Stimulated activated CD4-positive, alpha-beta T cell treated with anti-CD3 and anti-CD28 coated beads, Interleukin-12 subunit alpha, Interleukin-12 subunit beta, amount 100 ng/mL, for 24 hours (primary cell): ENCODE results near the gene DPYD.
"Not testable (repeated sequence)": the region's sequence is repeated elsewhere in the genome, so short reads cannot be mapped to it uniquely, and the experiment has no call there.

Experiments
- DNase-seq, 2 experiments: peaks; one replicate each; pipeline ENCODE4 v3.0.0-alpha.2; 2020; ENCODE audit warnings: low read depth in 2 of 2

DPYD gene

DNA sequence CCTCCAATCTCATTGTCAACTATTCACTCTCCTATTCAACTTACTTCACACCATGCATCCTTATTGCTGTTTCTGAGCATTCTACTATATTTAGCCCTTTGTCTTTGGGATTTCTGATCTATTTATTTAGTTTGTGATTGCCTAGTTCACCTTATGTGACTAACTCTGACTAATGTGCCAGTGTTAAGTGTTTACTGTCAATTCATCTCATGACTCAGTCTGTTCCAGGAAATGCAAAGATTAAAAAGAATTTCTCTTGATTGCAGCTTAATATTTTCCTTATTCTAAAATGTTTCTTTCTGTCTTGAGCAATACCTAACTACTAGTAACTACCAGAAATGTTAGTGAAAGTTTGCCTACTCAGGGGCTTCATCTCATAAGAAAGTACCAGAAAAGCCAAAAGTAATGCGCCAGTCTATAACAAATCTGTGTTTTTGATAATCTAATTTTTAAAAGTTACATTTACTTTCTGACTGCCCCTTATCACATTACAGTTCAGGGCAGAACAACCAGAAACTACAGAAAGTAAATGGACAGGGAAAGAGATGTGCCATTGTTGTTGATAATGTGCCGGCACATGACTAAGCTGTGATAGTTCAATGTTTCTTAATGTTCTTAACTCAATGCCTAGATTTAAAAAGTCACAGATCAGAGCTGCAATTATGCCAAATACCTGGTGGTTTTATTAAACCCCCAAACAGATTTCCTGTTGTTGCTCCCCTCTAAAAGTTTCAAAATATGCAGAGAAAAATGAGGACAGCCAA lies 642.8 kb downstream of the DPYD start:
- DNase-seq, result no peak

DNA sequence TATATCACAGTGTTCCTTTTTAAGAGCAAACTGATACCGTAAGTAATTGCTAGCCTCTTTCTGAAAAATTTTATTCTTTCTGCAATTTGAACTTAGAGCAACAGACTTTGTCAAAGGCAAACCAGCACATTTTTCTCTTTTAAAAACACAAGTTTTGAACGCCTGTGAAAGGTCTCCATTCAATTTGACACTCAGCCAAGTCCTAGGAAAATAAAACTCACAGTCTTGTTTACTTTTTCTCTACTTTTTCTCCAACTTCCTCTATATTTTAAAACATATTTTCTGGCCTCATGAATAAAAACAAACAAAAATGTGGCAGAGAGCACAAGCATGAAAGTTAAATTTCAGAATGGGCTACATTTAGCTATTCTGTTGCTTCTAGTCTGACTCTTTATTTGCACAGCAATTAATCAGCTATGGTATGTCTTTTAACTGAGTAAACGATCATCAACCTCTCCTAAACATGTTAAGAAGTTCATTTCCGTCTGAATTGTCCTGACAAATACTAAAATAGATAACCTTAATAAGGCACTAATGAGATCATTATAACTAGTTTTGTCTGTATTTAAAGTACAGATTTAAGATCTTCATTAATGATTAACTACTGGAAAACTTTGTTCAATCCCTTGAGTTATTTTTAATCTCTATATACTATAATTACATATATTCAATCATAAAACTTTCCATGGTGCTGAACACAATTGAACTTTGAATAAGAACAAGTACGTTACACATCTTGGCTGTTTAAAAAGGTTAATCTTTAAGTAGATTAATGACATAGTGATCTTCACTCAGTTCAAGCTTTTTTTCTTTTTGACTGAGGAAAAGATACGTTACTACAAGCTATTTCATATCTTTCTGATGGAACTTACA lies 648.7 kb downstream of the DPYD start:
- DNase-seq, result no peak

DNA sequence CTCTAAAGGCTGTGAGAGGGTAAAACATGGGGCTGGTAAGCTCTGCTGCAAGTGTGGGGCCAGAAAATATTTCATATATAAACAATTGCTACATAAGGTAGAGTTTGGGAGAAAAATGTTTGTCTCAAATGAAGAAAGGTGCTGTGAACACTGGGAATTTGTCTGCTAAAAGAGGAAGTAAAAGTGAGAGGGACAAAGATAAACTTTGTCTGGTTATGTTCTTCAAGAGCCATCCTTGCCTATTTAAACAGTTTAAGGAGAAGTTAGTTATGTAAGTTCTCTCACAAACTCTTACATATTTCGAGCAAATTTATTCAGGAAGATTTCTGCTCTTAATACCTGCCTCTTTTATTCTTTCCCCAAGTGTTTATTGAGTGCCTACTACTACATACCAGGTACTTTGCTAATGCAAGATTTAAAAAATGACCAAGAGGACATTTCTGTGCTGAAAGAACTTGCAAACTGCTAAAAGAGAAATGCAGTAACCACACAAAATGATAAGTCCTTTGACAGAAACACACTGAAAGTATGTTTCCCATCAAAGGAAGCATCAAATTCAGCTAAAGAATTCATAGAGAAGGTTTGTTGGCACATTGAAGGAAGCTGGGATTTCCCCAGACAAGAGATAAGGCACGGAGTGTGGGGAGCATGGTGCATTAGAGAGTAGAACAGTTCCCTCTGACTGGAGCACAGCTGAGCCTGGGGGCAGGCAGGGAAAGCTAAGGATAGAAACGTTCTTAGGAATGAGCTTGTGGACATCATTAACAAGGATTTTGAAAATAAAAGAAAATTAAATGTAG lies 650.1 kb downstream of the DPYD start:
- DNase-seq, result no peak

DNA sequence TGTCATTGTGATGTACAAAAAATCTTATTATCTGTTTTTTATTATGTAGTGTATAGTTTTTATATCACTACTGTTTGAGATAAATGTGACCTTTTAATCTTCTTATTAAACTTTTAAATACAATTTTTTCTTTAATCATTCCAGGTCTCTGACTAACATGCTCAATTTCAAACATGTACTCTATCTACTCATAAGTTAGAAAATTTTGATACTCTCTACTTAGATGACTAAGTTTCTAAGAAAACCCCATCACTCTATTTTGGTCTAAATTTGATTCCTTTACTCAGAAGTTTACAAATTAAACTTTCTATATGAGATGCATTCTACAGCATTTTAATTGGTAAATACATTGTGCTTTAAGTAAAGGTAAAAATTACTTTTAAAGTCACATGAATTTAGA lies 655.2 kb downstream of the DPYD start:
- DNase-seq, result no peak

DNA sequence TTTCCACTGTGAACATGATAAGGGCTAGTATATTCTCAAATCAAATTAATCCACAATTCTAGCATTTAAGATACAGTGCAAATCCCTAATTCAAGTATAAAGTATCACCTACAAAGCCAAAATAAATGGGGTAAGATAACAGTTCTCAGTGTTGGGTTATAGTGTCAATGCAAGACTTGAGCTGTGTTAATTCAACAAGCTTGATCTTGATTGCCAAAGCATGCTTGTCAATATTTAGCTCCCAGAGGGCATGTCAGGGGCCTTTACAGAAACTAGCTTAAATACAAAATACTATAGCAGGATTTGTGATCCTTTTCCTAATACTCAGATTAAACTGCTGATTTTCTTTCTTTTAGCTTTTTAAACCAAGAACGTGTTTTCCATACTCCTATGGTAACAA lies 658.0 kb downstream of the DPYD start:
- no peak for DNase-seq

DNA sequence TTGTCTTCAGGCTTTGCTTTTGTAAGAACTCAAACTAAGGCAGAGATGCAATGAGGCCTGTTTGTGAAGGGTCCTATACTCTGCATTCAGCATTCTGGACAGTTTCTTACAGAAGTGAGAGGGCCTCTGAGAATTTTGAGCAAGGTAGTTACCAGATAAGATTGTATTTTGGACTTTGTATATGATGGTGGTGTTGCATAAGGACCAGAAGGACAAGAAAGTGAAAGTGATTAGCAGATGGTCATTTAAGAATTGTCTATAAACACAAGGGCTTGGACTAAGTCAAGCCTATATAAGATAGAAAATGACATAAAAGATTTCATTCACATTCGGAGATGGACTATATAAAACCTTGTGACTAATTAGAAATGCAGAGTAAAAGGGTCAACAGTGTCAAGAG lies 662.2 kb downstream of the DPYD start:
- no peak for DNase-seq

DNA sequence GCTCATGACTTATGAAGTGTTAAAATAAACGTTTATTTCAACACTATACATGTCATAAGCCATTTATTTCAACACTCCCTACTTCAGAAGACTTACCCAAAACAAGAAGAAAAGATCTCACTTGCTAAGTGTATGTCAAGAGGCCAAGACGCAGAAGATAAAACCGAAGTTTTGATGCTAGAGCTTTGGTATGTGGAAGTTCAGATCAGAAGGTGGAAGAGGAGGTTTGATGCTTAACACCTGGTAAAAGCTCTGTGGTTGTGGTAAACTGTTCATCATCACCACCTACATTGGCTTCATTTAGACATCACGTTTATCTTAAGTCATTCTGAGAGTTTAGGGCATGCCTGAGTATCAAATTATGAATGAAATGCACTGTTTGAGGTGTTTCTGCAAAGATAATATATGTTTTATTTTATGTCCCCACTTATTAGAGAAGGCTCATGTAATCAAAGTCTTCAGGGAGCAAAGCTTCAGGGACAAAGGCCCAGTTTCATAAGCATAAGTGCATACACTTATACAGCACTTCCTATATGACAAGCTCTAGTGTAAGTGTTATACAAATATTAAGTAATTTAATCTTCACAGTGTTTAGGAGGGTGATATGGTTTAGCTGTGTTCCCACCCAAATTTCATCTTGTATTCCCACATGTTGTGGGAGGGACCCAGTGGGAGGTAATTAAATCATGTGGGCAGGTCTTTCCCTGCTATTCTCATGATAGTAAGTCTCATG lies 665.9 kb downstream of the DPYD start:
- no peak for DNase-seq

DNA sequence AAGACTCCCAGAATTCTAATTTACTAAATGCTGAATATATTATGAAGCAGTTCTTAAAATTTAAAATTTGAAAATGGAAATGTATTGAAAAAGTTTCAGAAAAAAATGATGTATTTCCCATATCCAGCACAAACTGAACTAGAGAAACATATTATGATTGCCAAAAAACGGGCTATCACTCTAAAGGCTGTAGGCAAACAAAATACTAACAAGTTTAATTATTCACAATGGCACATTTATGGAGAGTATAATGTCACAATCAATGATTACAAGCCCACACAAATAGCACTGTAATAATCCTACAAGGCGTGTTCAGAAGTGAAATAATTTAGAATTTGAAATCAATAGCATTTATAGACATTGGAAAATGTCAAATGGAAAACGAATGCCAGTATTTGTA lies 667.9 kb downstream of the DPYD start:
- DNase-seq, result no peak

DNA sequence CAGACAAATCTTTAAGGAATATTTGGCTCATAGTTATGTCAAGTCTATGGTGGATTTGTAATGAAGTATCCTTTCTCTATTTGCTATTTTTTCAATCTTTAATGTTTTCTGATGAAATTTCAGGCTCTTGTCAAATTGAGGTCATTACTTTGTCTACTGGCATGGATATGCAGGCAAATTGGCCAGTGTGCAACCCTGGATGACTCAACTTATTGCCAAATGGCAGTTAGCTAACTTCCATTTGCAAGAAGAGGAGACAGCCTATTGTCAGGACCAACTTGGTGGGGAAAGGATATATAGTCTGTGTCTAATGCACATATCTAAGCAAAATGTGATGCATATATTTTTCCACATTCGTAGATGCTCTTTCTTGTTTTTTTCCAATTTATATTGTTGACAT lies 668.8 kb downstream of the DPYD start:
- no peak for DNase-seq

DNA sequence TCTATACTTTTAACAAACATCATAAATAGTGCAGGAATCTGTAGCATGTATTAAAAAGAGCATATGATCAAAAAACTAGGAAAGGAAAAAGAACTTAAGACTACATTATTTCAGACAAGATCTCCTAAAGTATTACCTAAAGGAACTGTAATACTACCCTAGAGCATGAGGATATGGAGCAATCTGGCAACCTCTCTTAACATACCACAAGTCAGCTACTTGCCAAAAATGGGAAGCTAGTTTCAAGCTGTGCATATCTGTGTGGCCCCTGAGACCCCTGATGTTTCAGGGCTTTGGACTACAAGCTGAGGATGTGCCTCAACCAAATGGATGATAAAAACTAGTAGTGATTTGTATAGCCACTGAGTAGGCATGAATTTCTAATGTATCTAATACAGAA lies 673.6 kb downstream of the DPYD start:
- no peak for DNase-seq

DNA sequence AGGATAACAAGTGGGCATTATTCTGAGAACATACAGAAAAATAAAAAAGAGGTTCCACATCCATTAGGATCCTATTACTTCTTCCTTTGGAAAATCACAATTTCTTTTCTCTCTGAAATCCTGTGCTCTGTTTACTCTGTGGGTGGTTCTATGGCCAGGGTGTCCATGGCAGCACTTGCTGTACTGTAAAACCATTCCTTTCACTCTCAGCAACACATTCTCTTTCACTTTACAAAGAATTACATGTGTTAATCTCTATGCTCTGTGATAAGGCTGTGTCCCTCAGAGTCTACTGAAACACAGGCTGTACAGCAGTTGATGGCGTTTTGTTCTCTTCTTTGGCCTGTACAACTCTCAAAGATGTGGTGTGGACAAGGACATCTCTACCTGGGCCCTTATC lies 675.2 kb downstream of the DPYD start:
- no peak for DNase-seq

DNA sequence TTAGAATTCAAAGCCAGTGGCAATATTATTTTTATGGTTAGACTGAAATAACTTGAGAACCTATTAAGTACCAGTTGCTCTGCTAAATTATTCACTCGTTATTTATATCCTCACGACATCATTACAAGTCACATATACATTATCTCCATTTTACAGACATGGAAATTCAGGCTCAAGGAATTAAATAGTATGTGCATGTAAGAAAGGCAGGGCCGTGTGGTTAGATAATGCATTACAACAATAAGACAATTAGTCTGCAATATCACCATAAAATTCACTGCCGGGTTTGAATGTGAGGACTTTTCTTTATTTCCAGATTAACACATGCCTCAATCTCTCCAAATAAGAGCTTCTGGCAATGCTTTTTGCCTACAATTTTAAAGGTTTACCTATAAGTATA lies 675.8 kb downstream of the DPYD start:
- no peak for DNase-seq

DNA sequence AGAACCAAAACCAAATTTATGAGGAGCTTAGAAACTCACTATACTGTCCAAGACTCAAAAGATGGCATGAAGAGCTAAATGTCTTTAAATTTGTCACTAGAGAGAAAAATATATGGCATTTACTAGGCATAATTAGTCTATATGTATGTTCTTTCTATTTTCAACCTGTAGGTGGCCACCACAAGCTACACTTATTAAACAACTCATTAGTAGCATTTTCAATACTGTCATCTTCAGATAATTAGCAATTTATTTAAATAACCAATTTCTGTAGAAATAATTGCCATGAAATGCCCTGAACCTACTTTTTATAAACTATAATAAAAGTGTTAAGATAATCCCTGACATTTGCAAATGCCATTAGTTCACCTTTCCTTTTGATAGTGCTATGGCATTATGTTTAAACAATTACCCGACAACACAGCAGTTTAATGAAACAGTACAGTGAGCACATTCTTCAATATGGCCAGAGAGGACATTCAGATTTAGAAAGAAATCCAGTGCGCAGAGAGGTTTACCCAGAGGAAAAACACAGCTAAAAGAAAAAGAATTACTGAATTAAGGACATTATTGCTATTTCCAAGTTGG lies 676.8 kb downstream of the DPYD start:
- no peak for DNase-seq

DNA sequence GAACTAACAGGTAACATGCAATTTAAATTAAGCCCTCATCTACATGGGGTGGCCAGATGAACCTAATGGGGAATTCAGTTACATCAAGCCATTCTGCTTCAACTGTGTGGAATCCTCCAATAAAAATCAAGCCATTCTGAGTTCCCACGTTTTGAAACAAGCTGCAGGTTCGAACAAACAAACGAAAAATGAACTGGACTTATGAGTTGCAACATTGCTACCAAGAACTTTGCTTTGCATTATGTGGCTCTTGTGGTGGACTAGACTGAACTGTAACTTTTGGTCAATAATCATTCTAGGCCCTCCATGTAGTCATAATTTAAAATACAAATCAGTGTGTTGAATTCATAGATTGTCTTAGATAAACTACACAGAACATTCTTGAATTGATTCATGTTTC lies 682.0 kb downstream of the DPYD start:
- DNase-seq, result no peak

DNA sequence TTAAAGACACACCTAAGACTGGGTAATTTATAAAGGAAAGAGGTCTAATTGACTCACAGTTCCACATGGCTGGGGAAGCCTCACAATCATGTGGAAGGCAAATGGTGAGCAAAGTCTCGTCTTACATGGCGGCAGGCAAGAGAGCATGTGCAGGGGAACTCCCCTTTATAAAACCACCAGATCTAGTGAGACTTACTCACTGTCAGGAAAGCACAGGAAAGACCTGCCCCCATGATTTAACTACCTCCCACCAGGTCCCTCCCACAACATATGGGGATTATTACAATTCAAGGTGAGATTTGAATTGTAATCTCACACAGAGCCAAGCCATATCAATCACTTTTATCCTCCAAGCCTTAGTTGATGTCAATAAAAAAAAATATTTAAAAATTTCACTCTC lies 689.5 kb downstream of the DPYD start:
- not testable (repeated sequence) for DNase-seq

DNA sequence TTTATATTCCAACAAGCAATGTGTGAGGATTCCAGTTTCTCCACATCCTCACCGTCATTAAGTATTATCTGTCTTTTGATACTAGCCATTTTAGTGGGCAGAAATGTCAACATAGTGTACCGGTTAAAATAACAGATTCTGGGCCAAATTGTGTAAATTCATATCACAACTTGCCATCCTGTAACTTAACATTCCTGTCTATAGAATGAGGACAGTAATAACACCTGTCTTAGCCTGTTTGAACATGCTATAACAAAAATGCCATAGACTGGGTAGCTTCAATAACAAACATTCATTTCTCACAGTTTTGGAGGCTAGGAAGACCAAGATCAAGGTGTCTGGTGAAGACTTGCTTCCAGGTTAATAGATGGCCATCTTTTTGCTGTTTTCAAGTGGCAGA lies 708.2 kb downstream of the DPYD start:
- no peak for DNase-seq

DNA sequence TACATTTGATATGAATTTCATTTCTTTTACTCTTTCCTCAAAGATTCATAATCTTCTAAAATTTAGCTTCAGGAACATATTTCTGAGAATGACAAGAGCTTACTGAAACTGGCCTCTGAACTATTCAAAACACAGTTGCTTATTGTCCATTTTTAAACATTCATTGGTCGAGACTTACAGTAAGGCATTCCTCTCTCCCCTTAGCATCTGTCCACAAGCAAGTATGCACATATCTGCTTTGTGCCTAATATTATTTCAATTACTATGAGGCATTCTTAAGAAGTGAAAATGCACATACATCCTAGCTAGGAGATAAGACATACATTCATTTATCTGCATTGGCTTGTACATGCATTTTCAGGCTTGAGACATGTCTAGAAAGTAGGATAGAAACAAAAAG lies 710.5 kb downstream of the DPYD start:
- DNase-seq, result no peak

DNA sequence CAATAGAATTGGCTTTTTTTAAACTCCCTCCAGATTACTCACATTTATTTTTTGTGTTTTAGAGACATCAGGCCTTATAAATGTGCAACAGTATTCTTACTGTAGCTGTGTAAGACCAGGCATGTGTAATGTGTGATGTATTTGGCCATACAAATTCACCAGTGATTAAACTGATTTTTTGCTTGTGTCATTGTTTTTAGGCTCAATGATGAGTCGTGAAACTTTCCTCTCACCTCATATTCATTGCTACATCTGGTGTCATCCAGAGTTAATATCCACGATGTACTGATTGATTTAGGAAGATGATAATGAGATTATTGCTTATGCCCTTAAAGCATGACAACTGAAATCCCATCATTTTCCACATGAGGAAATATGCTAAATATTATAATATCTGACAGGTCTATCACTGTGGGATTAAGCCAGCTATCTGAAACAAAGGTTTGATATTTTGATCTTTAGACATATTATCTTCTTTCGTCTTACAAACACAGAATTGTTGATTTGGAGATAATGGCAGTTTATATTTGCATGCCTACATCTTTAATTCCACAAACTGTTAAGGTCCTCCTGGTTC lies 711.4 kb downstream of the DPYD start:
- no peak for DNase-seq

DNA sequence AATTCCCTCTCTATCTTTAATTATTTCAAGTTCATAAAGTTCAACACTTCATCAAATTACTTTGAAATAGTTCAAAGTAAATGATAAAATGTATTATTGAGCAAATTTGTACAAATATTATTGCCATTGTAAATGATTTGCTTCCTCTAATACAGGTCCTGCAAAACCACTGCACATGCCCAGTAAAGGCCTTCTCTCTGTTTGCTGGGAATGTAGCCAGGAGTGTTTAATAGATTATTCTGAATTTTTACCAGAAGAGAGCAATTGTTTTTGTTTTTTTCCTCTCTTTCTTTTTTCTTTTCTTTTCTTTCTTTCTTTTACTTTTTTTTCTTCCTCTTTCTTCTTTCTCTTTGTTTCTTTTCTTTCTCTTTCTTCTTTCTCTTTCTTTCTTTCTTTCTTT lies 713.0 kb downstream of the DPYD start:
- DNase-seq, result no peak

DNA sequence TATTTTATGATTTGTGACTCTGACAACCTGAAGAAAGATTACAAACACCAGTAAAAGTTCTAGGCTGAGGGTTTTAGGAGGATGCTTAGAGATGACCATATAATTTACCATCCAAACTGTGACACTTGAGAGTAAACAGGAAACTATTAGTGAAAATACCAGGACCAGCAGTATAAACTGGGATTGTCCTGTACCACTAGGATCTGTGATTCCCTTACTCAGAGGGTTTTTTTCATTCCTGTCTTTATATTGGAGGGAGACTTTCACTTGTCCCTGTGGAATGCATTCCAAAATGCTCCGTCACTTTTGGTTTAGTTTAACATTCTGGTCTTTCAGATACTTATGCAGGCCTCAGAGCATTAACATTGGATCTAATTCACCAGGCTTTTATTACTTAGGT lies 716.4 kb downstream of the DPYD start:
- no peak for DNase-seq
